Left cardiac atrium (tissue), 4 donors: ENCODE data around the gene CCNB2. TPM values are rescaled to one million over a fixed set of nuclear protein-coding genes. Genes with fewer than 3 reads are reported as not detected.
A peak's percentile ranks its signal among the peaks of the same experiment; 100 is the strongest.
"Not testable (repeated sequence)": the region's sequence is repeated elsewhere in the genome, so short reads cannot be mapped to it uniquely, and the experiment has no call there.

Experiments used
- ATAC-seq, 2 donors: fragments of 200-7000 bp; cut with Tn5 transposase; one replicate each; pipeline ENCODE4 v1.9.1; 2020; ENCODE audit warnings: mild to moderate bottlenecking in 2 of 2, moderate library complexity in 2 of 2
- DNase-seq: peaks from one replicate; pipeline ENCODE4 v3.0.0-alpha.2; 2020
- intact Hi-C, 2 donors: fragments of 100-400 bp; cut with DNase I; formaldehyde crosslinking; loops; one replicate each; pipeline versions ENCODE4 v1.14.1 to v1.15.1; 2022 to 2023
- microRNA-seq, 2 donors: library from miRNA; unstranded; fragments of <30 nt; microRNA quantifications; one replicate each; pipeline ENCODE4 v1.2.0, GENCODE V29; 2020
- total RNA-seq, 2 donors: library from RNA; stranded (reverse); fragmentation: NEBNext Ultra II Directional; extraction: Animal tissue kit (Norgen Biotek cat#: 25700); gene quantifications; one replicate each; pipeline ENCODE4 v1.2.1, GENCODE V29; 2021
- donor health status: DM: no; HTN: yes; CAD: no.
- donor health status: DM: no; HTN: yes; CAD: no; lungs with severe emphysema.
- donor health status: DM: yes; HTN: yes; CAD: no.
- donor health status: Dilated cardiomyopathy.

CCNB2 gene
- total RNA-seq, 2 donors from 2014 or later: 0.55 to 0.94 TPM

GRCh38 chr15:59159210-59159609 lies 54.3 kb downstream of the CCNB2 start:
- DNase-seq (no peak), ATAC-seq (no peak)
- intact Hi-C loops: loop anchor here in 1 of 2 donors (10.0 kb wide), 1 partner anchor 336 kb away; no protein-coding TSS in a partner anchor

- ATAC-seq (no peak), DNase-seq (no peak)
- intact Hi-C loops: no loop called here
Observed at GRCh38 chr15:59160880-59161593, 56.1 kb downstream of the CCNB2 start.

- intact Hi-C loops: not testable (repeated sequence)
Observed at GRCh38 chr15:59162080-59162479, 57.1 kb downstream of the CCNB2 start.

GRCh38 chr15:59165726-59166125 lies 60.8 kb downstream of the CCNB2 start:
- intact Hi-C loops: no loop called here
- DNase-seq: no peak
- ATAC-seq: no peak

More at GRCh38 chr15:59162080-59162479, 57.1 kb downstream of the CCNB2 start:
- ATAC-seq, DNase-seq: not testable (repeated sequence)

- DNase-seq (no peak), ATAC-seq (no peak)
Observed at GRCh38 chr15:59166166-59166565, 61.2 kb downstream of the CCNB2 start.

GRCh38 chr15:59166601-59167265 lies 61.8 kb downstream of the CCNB2 start:
- no peak for ATAC-seq
- intact Hi-C loops: no loop called here
- DNase-seq: no peak

More at GRCh38 chr15:59166166-59166565, 61.2 kb downstream of the CCNB2 start:
- intact Hi-C loops: no loop called here

- intact Hi-C loops: no loop called here
- no peak for DNase-seq
- peak in 1 of 2 donors; percentile 23 for ATAC-seq
Observed at GRCh38 chr15:59168536-59168935, 63.6 kb downstream of the CCNB2 start.

GRCh38 chr15:59169251-59169708 lies 64.3 kb downstream of the CCNB2 start:
- intact Hi-C loops: no loop called here
- DNase-seq (no peak), ATAC-seq (peak; percentile 70)

- DNase-seq (peak; percentile 28), ATAC-seq (peak in 1 of 2 donors; percentile 48)
- intact Hi-C loops: no loop called here
Observed at GRCh38 chr15:59170295-59171066, 65.5 kb downstream of the CCNB2 start.

GRCh38 chr15:59171067-59171397 lies 66.1 kb downstream of the CCNB2 start:
- intact Hi-C loops: no loop called here

GRCh38 chr15:59172289-59172901 lies 67.4 kb downstream of the CCNB2 start:
- no peak for ATAC-seq
- intact Hi-C loops: no loop called here
- no peak for DNase-seq

More at GRCh38 chr15:59171067-59171397, 66.1 kb downstream of the CCNB2 start:
- DNase-seq (no peak), ATAC-seq (no peak)

GRCh38 chr15:59173194-59173593 lies 68.2 kb downstream of the CCNB2 start:
- no peak for ATAC-seq
- no peak for DNase-seq
- intact Hi-C loops: no loop called here

GRCh38 chr15:59174151-59174834 lies 69.3 kb downstream of the CCNB2 start:
- intact Hi-C loops: no loop called here
- ATAC-seq (no peak), DNase-seq (no peak)

Small RNAs within 50 kb of the gene (microRNA-seq; reads per million reads assigned to microRNA genes)
- gene MIR2116: 1.4 to 2.7 reads per million in 2 donors

Other genes starting within 250 kb of the CCNB2 start
- gene SLTM, start 171.5 kb upstream of the CCNB2 start, total RNA-seq: 10 to 100 TPM; 42.1 to 60.6 TPM
- 10 to 100 TPM; 16.7 to 24.7 TPM for gene RNF111, start 117.5 kb upstream of the CCNB2 start, total RNA-seq
- gene LDHAL6B, start 101.7 kb downstream of the CCNB2 start, total RNA-seq: not detected